Head of caudate nucleus (tissue), 42 donors: Measurements from ENCODE around the gene AUTS2.
A peak's percentile ranks its signal among the peaks of the same experiment; 100 is the strongest.

Experiments
- DNase-seq, 42 donors: peaks; one replicate each; pipeline versions ENCODE4 v3.0.0 to v3.0.0-alpha.2; 2020 to 2021; ENCODE audit warnings: mixed read lengths in 7 of 42
- intact Hi-C: fragments of 100-400 bp; cut with DNase I; formaldehyde crosslinking; loops from one replicate; pipeline ENCODE4 v1.15.0; 2022

AUTS2 gene

DNA sequence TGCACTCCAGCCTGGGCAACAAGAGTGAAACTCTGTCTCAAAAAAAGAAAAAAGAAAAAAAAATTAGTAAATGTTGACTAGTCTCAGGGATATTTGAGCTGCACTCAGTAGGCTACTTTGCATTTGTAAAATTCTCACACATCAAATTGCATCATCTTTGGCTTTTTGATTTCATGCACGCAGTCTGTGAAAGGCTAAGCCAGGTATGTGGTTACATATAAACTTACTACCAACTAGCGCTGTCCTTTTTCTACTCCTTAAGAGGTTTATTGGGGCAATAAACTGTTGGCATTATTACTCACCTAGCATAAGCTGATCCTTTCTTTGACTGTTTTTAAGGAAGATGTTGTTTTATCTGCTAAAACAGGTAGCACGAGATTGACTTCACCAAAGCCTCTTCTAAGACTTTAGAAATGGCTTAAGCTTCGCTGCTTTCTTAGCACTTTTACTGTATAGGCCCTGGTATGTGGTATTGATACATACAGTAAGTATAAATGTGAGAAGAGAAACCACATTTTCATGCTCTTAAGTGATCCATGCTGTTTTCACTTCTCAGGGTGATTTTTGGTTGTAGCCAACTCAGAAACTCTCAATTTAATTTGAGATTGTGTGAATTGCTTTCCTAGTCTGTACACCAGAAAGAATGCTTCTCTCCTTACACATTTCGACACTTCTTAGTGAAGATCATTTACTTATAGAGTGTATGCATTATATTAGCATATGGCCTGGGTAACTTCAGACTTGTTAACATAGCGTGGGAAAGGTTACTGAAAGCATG is 323.9 kb downstream of the AUTS2 start:
- no peak for DNase-seq
- intact Hi-C loops, result no loop called here

DNA sequence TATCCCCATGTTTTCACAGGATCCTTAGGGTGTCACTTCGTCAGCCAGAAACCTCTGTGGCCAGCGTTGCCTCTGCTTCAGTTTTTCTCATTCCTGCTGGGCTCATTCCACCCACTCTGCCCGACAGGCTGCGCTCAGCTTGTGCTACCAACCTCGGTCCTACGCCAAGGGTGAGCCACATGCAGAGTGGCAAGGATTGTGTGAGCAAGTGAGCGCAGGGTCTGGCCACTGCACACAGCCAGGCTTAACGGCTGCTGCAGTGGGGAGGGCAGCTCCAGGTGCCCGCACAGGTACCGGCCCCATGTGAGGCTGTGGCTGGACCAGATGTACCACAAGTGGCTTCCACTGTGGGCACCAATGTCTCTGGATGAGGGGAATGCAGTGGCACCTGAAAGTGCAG is 329.2 kb downstream of the AUTS2 start:
- intact Hi-C loops, result no loop called here
- no peak for DNase-seq

GRCh38 chr7:69928621-69929020 is 330.3 kb downstream of the AUTS2 start:
- DNase-seq, result no peak
- intact Hi-C loops, result no loop called here

GRCh38 chr7:69929622-69930021 is 331.3 kb downstream of the AUTS2 start:
- intact Hi-C loops, result no loop called here
- no peak for DNase-seq

DNA sequence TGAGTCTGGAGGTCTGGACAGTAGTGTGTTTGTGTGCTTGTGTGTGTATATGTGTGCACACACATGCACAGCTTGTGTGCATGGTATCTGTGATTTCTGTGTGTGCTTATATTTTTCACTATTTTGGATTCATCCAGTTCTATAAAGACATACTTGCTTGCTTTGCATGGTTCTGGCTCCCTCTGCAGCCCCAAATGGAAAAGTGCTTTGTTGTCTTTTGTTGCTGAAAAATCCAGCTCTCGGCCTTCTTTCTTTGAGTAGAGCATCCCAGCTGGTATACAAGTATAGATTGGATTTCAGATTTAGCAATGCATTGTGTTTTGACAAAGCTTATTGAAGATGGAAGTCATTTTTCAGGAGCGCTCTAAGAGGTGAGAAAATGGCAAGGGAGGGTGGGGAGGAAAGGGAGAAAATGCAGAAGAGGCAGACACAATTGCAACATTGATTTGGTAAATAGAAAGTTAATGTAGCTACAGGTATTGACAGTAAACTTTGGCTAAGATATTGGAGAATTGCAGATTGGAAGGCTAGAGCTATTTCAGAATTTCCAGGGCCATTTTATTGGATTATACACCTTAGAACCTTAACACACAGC is 333.9 kb downstream of the AUTS2 start:
- DNase-seq, result peak in 41 of 42 donors; percentile 22 to 82 (median 60)
- intact Hi-C loops, result no loop called here

- peak; percentile 5 to 94 (median 80) for DNase-seq
- intact Hi-C loops, result no loop called here
Measured at GRCh38 chr7:69934144-69934903, 336.0 kb downstream of the AUTS2 start.

GRCh38 chr7:69935107-69935506 is 336.8 kb downstream of the AUTS2 start:
- intact Hi-C loops, result no loop called here
- no peak for DNase-seq

DNA sequence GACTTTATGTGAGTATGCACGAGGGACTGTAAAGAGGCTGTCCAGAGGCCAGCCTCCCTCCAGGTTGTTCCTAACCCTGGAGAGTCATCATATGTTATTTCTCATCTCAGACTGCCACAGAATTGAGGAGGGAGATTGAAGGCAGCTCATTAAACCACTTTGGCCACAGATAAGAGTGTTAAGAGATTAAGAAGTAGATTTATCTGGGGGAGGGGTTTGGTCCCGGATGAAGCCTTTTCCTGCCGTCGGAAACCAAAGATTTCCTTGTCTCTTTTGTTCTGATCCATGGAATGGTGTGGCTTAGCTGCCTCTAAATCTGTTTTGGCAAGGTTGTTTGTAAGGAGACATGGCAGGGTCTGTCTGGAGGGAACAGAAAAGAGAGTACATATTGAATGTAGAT is 338.8 kb downstream of the AUTS2 start:
- intact Hi-C loops, result no loop called here

GRCh38 chr7:69939317-69939716 is 341.0 kb downstream of the AUTS2 start:
- no peak for DNase-seq
- intact Hi-C loops, result no loop called here

More for the DNA sequence above, 338.8 kb downstream of the AUTS2 start:
- DNase-seq, result no peak

DNA sequence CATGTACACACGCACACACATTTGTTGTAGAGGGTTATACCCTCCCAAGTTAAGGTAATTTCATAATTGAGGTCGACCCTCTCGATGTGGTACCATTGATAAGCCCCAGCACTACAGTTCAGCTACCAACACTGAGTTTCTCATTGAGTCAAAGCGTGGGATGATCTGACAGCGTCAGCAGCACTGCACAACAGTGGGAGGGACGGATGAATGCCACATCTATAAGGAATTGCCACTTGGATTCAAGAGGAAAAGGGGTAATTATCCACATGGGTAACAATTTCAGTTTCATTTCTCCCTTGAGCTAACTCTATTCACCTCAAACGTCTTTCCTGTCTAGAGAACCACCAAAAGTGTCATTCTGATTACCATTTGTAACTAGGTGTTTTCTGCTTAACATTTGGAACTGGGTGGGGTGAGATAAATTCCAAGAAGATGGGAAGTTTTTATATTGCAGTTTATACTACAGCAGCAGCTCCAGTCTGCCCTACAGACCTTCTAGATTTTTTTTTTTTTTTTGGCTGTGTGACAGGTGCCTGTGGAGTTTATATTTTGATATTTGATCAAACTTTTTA is 342.9 kb downstream of the AUTS2 start:
- peak in 22 of 42 donors; percentile 9 to 57 (median 22) for DNase-seq
- intact Hi-C loops, result no loop called here

GRCh38 chr7:69942573-69942972 is 344.3 kb downstream of the AUTS2 start:
- DNase-seq, result no peak
- intact Hi-C loops, result no loop called here

- DNase-seq, result no peak
- intact Hi-C loops, result no loop called here
Measured at GRCh38 chr7:69946901-69947300, 348.6 kb downstream of the AUTS2 start.

GRCh38 chr7:69947998-69948397 is 349.7 kb downstream of the AUTS2 start:
- intact Hi-C loops, result no loop called here
- DNase-seq, result no peak

- intact Hi-C loops, result no loop called here
- no peak for DNase-seq
Measured at GRCh38 chr7:69949122-69949521, 350.8 kb downstream of the AUTS2 start.

DNA sequence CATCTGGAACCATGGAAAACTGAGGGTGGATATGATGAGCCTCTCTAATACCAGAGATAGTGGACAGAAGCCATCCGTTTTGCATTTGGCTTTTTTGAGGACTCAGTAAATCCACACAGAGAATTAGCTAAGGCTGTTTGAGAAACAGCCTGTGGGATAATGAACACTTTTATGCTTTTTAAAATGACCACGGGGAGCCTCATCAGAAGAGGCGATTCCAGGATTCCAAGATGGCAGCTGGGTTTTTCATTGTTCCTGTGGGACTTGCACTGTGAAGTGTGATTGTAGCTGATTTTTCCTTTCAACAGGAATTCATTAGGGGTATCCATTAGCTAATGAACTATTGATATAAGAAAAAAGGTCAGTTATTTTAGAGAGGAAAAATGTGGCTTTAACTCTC is 353.2 kb downstream of the AUTS2 start:
- DNase-seq, result no peak
- intact Hi-C loops, result no loop called here

DNA sequence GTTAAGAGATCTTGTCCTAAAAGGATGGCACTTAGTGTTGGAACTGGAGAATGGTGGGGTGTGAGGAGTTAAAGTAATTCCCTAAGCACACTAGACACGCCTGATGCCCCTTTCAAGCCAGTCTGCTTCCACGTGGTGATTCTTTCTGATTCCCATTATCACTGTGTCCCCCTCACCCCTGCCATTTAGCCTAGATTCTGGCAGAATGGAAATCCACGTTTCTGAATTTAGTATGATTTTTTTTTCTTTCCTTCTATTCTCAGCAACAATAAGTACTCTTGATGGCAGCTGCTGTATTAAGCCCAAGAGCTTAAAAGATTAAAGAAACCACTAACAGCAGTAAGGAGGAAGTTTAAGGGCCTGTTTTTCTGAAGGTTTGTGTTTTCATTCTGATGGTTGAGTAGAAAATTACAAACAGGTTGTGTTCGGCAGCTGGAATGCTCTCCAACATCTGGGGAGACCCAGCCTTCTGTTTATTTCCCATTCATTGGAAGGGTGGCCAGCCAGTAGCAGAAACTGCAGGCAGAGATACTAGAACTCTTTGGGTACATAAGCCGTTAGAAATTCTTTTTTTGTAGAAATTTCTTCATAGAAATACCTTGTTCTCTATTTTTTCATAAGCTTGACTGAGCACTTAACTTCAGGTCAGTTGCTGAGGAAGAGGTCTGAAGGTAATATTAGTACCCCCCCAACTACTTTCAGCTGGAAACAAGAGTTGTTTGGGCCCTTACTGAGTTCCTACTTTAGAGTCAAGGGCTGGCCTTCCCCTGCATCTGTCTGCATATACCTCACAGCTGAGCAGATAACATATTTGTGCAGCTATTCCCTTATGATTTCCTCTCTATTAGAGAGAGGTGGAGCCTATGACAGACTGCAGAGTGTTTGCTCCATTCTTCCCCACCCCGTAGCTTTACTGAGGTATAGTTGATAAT is 355.1 kb downstream of the AUTS2 start:
- intact Hi-C loops, result no loop called here
- no peak for DNase-seq

DNA sequence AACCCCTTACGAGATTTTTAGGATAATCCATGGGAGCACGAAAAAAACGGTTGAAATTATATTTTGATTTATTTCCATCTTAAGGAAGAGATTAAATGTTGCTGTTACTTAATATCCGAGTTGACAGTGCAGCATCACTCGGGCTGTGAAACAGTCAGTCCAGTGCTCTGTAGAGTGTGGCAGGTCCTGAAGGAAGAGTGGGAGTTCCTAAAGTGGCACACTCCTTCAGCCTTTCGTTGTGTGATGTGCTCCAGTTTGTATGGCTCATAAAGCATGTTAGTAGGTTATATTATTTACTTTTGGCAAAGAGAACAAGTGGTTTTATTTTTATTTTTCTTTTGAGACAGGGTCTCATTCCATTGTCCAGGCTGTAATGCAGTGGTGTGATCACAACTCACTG is 358.3 kb downstream of the AUTS2 start:
- intact Hi-C loops, result no loop called here
- DNase-seq, result no peak

DNA sequence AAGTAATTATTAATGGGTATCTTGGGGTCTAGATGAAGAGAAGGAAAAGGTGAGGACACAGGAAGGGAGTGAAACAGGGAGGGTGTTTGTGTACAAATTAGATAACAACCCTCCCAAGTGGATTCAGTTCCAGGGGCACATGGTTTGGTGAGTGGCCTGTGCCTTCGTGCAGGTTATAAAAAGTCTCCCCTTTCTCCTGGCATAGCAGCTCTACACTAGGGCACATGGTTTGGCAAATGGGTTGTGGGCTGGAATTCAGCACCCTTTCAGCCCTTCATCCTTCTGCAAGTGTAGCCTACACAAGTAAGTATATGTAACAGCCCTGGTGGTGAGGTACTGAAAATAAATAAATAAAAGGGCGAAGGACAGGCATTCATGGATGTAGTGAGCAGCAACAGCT is 359.4 kb downstream of the AUTS2 start:
- intact Hi-C loops, result no loop called here
- DNase-seq, result no peak
